Gastrocnemius medialis (tissue), 4 donors: ENCODE results near the gene GLT6D1. TPM values are rescaled to one million over a fixed set of nuclear protein-coding genes. Genes with fewer than 3 reads are reported as not detected.

ENCODE experiments used
- ATAC-seq, 2 donors: fragments of 150-250 bp; one replicate each; pipeline ENCODE4 v1.9.1; 2016
- DNase-seq, 2 donors: peaks; one replicate each; pipeline ENCODE4 v3.0.0-alpha.2; 2019
- H3K27ac ChIP-seq, 4 donors: fragments of 200-600 bp; sonication (generic); 1 replicate in 1 of 4; 2 replicates in 3 of 4; pipeline ENCODE4 v1.5.1; 2016 to 2018; ENCODE audit warnings: mild to moderate bottlenecking in 2 of 4, moderate library complexity in 1 of 4
- H3K27me3 ChIP-seq, 3 donors: fragments of 200-600 bp; sonication (generic) in 2 of 3; 1 replicate in 1 of 3; 2 replicates in 2 of 3; pipeline versions ENCODE4 v1.5.1 to v1.6.0; 2016 to 2019; ENCODE audit warnings: mild to moderate bottlenecking in 1 of 3, moderate library complexity in 1 of 3
- H3K36me3 ChIP-seq, 2 donors: fragments of 200-600 bp; sonication (generic) in 1 of 2; one replicate each; pipeline ENCODE4 v1.5.1; 2017 to 2018
- H3K4me1 ChIP-seq, 2 donors: fragments of 200-600 bp; sonication (generic) in 1 of 2; one replicate each; pipeline ENCODE4 v1.5.1; 2016 to 2017; ENCODE audit warnings: mild to moderate bottlenecking in 2 of 2
- H3K4me3 ChIP-seq, 4 donors: fragments of 200-600 bp; sonication (generic) in 3 of 4; 1 replicate in 1 of 4; 2 replicates in 3 of 4; pipeline ENCODE4 v1.5.1; 2016 to 2019; ENCODE audit warnings: mild to moderate bottlenecking in 2 of 4
- H3K9me3 ChIP-seq, 3 donors: fragments of 200-600 bp; sonication (generic) in 2 of 3; 1 replicate in 1 of 3; 2 replicates in 2 of 3; pipeline ENCODE4 v1.5.1; 2016 to 2019
- CTCF ChIP-seq, 5 experiments: fragments of 450-650 bp in 3 of 5; fragments of 200-600 bp in 2 of 5; sonication (generic) in 2 of 5; IDR thresholded peaks in 4 of 5; conservative IDR thresholded peaks in 1 of 5; 1 replicate in 4 of 5; 2 replicates in 1 of 5; pipeline ENCODE4 v1.5.1; 2016 to 2019; ENCODE audit warnings: antibody characterized with exemption in 5 of 5, mild to moderate bottlenecking in 3 of 5, moderate library complexity in 3 of 5
- POLR2A ChIP-seq, 2 donors: fragments of 450-650 bp; IDR thresholded peaks; one replicate each; pipeline ENCODE4 v1.6.1; 2017; ENCODE audit warnings: antibody characterized with exemption in 2 of 2, mild to moderate bottlenecking in 2 of 2, moderate library complexity in 2 of 2
- in situ Hi-C, 4 donors: fragments of 200-750 bp; cut with MboI; loops; one replicate each; pipeline versions ENCODE4 v1.15.0 to v1.8.0; 2017; ENCODE audit warnings: low sequenced_read_pairs in 4 of 4
- intact Hi-C: fragments of 100-400 bp; cut with DNase I; formaldehyde crosslinking; loops from one replicate; pipeline ENCODE4 v1.15.1; 2023; ENCODE audit warnings: low total_unique reads
- total RNA-seq, 4 donors: library from RNA; depleted of rRNA; stranded (reverse); fragments of >200 nt; gene quantifications; one replicate each; pipeline versions ENCODE4 v1.1.0 to v1.2.3, GENCODE V29; 2016

The GLT6D1 gene
- total RNA-seq, 4 donors from 2014 or later = not detected

GRCh38 chr9:135660407-135660806 lies 21.1 kb upstream of the GLT6D1 start:
- peaks cover 3 to 7% (median 4%) of the 10 kb centered on the region in 3 donors for H3K27me3 ChIP-seq

GRCh38 chr9:135659252-135659651 lies 19.9 kb upstream of the GLT6D1 start:
- DNase-seq = no peak

More at GRCh38 chr9:135660407-135660806, 21.1 kb upstream of the GLT6D1 start:
- DNase-seq (no peak), ATAC-seq (no peak)
- in situ Hi-C loops = no loop called here
- H3K4me1 ChIP-seq = no peaks in the 10 kb centered on the region
- no peak overlapping the region for H3K4me3 ChIP-seq
- TF ChIP-seq POLR2A (IDR thresholded peaks at IDR 0.05) (no peak), CTCF (IDR thresholded peaks at IDR 0.05 in 4 of 5, conservative IDR thresholded peaks at IDR 0.05 in 1 of 5) (no peak)
- H3K9me3 ChIP-seq = no peaks in the 10 kb centered on the region
- H3K27ac ChIP-seq = no peak overlapping the region
- H3K36me3 ChIP-seq = no peaks in the 10 kb centered on the region
- intact Hi-C loops = no loop called here

GRCh38 chr9:135657416-135657815 lies 18.1 kb upstream of the GLT6D1 start:
- TF ChIP-seq POLR2A (IDR thresholded peaks at IDR 0.05) = no peak
- no peak for TF ChIP-seq CTCF (IDR thresholded peaks at IDR 0.05 in 4 of 5, conservative IDR thresholded peaks at IDR 0.05 in 1 of 5)
- Histone ChIP-seq H3K9me3 (no peaks in the 10 kb centered on the region), H3K4me1 (no peaks in the 10 kb centered on the region), H3K4me3 (no peak overlapping the region), H3K36me3 (no peaks in the 10 kb centered on the region), H3K27ac (no peak overlapping the region), H3K27me3 (peaks cover 2 to 4% (median 3%) of the 10 kb centered on the region in 3 donors)
- in situ Hi-C loops (no loop called here), intact Hi-C loops (no loop called here)
- DNase-seq (no peak), ATAC-seq (no peak)

More at GRCh38 chr9:135659252-135659651, 19.9 kb upstream of the GLT6D1 start:
- Histone ChIP-seq H3K4me1 (no peaks in the 10 kb centered on the region), H3K36me3 (no peaks in the 10 kb centered on the region), H3K27ac (no peak overlapping the region), H3K27me3 (peaks cover 2 to 4% (median 3%) of the 10 kb centered on the region in 3 donors), H3K9me3 (no peaks in the 10 kb centered on the region), H3K4me3 (no peak overlapping the region)
- in situ Hi-C loops (no loop called here), intact Hi-C loops (no loop called here)
- no peak for ATAC-seq
- TF ChIP-seq CTCF (IDR thresholded peaks at IDR 0.05 in 4 of 5, conservative IDR thresholded peaks at IDR 0.05 in 1 of 5) (no peak), POLR2A (IDR thresholded peaks at IDR 0.05) (no peak)

- Histone ChIP-seq H3K4me1 (no peaks in the 10 kb centered on the region), H3K4me3 (no peak overlapping the region), H3K27ac (no peak overlapping the region), H3K36me3 (no peaks in the 10 kb centered on the region), H3K27me3 (peaks cover 0 to 6% (median 4%) of the 10 kb centered on the region in 3 donors), H3K9me3 (no peaks in the 10 kb centered on the region)
- TF ChIP-seq POLR2A (IDR thresholded peaks at IDR 0.05) = no peak
- no peak for TF ChIP-seq CTCF (IDR thresholded peaks at IDR 0.05 in 4 of 5, conservative IDR thresholded peaks at IDR 0.05 in 1 of 5)
- ATAC-seq = no peak
- in situ Hi-C loops = no loop called here
- DNase-seq = no peak
- intact Hi-C loops = no loop called here
Measured at GRCh38 chr9:135655317-135655716, 16.0 kb upstream of the GLT6D1 start.

GRCh38 chr9:135650408-135650807 lies 11.1 kb upstream of the GLT6D1 start:
- peaks cover 0 to 3% (median 0%) of the 10 kb centered on the region in 3 donors for H3K27me3 ChIP-seq
- DNase-seq (no peak), ATAC-seq (no peak)
- no peaks in the 10 kb centered on the region for H3K4me1 ChIP-seq
- no peak overlapping the region for H3K27ac ChIP-seq
- no peak overlapping the region for H3K4me3 ChIP-seq
- TF ChIP-seq POLR2A (IDR thresholded peaks at IDR 0.05) (no peak), CTCF (IDR thresholded peaks at IDR 0.05 in 4 of 5, conservative IDR thresholded peaks at IDR 0.05 in 1 of 5) (no peak)
- in situ Hi-C loops = no loop called here
- H3K9me3 ChIP-seq = no peaks in the 10 kb centered on the region
- intact Hi-C loops = no loop called here
- no peaks in the 10 kb centered on the region for H3K36me3 ChIP-seq
